OCI-LY3 (cell line): Measurements from ENCODE around the gene RRAGD.

Source experiments
- H2AFZ ChIP-seq: fragments of 200-600, 300-600 bp; shearing (Covaris generic); 2 replicates; pipeline ENCODE4 v1.6.0; 2014; ENCODE audit warnings: antibody characterized with exemption, low read depth, low read length
- H3K27ac ChIP-seq: fragments of 200-600, 300-600 bp; sonication (generic); 2 replicates; pipeline ENCODE4 v1.5.1; 2014; ENCODE audit warnings: mild to moderate bottlenecking, low read length, moderate library complexity, mixed read lengths
- H3K27me3 ChIP-seq: fragments of 200-600, 300-600 bp; sonication (generic); 2 replicates; pipeline ENCODE4 v1.6.1; 2014; ENCODE audit warnings: low read depth, low read length, mixed read lengths
- H3K36me3 ChIP-seq: fragments of 200-600, 300-600 bp; sonication (generic); replicated peaks from 2 replicates; pipeline ENCODE3; 2014; ENCODE audit warnings: low read depth, low read length, mixed read lengths
- H3K4me1 ChIP-seq: fragments of 300-600, 200-600 bp; sonication (generic); 2 replicates; pipeline ENCODE4 v1.6.1; 2014; ENCODE audit warnings: low read length, mixed read lengths
- H3K4me2 ChIP-seq: fragments of 200-600, 300-600 bp; sonication (generic); 2 replicates; pipeline ENCODE4 v1.6.1; 2014; ENCODE audit warnings: low read length, mixed read lengths
- H3K4me3 ChIP-seq: fragments of 300-600, 200-600 bp; sonication (generic); 2 replicates; pipeline ENCODE4 v1.5.1; 2014; ENCODE audit warnings: antibody characterized with exemption, mild to moderate bottlenecking, low read length, moderate library complexity
- H3K79me2 ChIP-seq: fragments of 300-600, 200-600 bp; shearing (Covaris generic); 2 replicates; pipeline ENCODE4 v1.6.1; 2014; ENCODE audit warnings: mild to moderate bottlenecking, low read length, mixed read lengths
- H3K9ac ChIP-seq: fragments of 300-600, 200-600 bp; shearing (Covaris generic); 2 replicates; pipeline ENCODE4 v1.6.0; 2014; ENCODE audit warnings: mild to moderate bottlenecking, low read length, moderate library complexity
- H3K9me3 ChIP-seq: fragments of 200-600, 300-600 bp; shearing (Covaris generic); 2 replicates; pipeline ENCODE4 v1.6.1; 2014; ENCODE audit warnings: low read length, mixed read lengths; ENCODE audit not compliant: insufficient read depth
- H4K20me1 ChIP-seq: fragments of 200-600, 300-600 bp; sonication (generic); 2 replicates; pipeline ENCODE4 v1.6.1; 2016; ENCODE audit warnings: low read length, mixed read lengths; ENCODE audit not compliant: insufficient read depth
- CTCF ChIP-seq: fragments of 200-600, 300-600 bp; sonication (generic); IDR thresholded peaks from 2 replicates; pipeline ENCODE4 v1.5.1; 2014; ENCODE audit warnings: antibody characterized with exemption, low read length, low read depth
- EZH2phosphoT487 ChIP-seq: fragments of 200-600 bp; shearing (Covaris generic); IDR thresholded peaks from 2 replicates; pipeline ENCODE4 v1.6.1; 2018; ENCODE audit warnings: antibody characterized with exemption, mixed run types, low read depth

Gene RRAGD

GRCh38 chr6:89454300-89454699 lies 42.2 kb upstream of the RRAGD start:
- H3K4me2 ChIP-seq = no peak overlapping the region
- H4K20me1 ChIP-seq = no peaks in the 10 kb centered on the region
- TF ChIP-seq EZH2phosphoT487 = no peak
- no peak for TF ChIP-seq CTCF
- no peaks in the 10 kb centered on the region for H3K27me3 ChIP-seq
- H2AFZ ChIP-seq = no peak overlapping the region
- no peaks in the 10 kb centered on the region for H3K9me3 ChIP-seq
- H3K4me3 ChIP-seq = no peak overlapping the region
- no peaks in the 10 kb centered on the region for H3K4me1 ChIP-seq
- H3K9ac ChIP-seq = no peak overlapping the region
- no peak overlapping the region for H3K27ac ChIP-seq
- no peaks in the 10 kb centered on the region for H3K79me2 ChIP-seq
- no peaks in the 10 kb centered on the region for H3K36me3 ChIP-seq

DNA sequence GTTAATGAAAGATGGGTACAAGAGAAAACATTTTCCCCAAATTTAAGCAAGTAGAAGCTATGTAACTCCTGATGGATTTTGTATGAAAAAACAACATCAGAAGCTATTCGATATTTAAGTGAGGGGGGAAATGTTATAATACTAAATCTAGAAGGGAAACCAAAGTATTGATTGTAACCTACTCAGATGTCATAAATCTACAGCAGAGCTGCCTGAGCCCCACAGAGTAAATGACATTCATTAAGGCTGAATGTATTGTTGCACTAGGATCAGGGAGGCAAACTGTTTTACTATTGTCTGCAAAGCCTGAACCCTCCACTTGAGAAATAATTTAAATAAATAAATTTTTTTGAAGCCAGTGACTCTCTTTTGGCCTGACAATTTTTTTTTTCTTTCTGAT lies 40.2 kb upstream of the RRAGD start:
- H2AFZ ChIP-seq = no peak overlapping the region
- no peaks in the 10 kb centered on the region for H3K79me2 ChIP-seq
- no peaks in the 10 kb centered on the region for H3K36me3 ChIP-seq
- no peak overlapping the region for H3K27ac ChIP-seq
- H3K27me3 ChIP-seq = no peaks in the 10 kb centered on the region
- no peak overlapping the region for H3K4me3 ChIP-seq
- no peak overlapping the region for H3K9ac ChIP-seq
- H3K9me3 ChIP-seq = no peaks in the 10 kb centered on the region
- no peaks in the 10 kb centered on the region for H3K4me1 ChIP-seq
- H4K20me1 ChIP-seq = no peaks in the 10 kb centered on the region
- H3K4me2 ChIP-seq = no peak overlapping the region
- TF ChIP-seq EZH2phosphoT487 = no peak
- TF ChIP-seq CTCF = no peak

- H2AFZ ChIP-seq = no peak overlapping the region
These were observed 37.1 kb upstream of the RRAGD start for GRCh38 chr6:89449193-89449592.

GRCh38 chr6:89443658-89444057 lies 31.6 kb upstream of the RRAGD start:
- no peak for TF ChIP-seq EZH2phosphoT487
- no peak for TF ChIP-seq CTCF
- Histone ChIP-seq H3K4me2 (peak overlapping the region; percentile 28), H3K4me3 (no peak overlapping the region), H4K20me1 (no peaks in the 10 kb centered on the region), H3K4me1 (peaks cover 3% of the 10 kb centered on the region), H2AFZ (no peak overlapping the region), H3K27ac (no peak overlapping the region), H3K27me3 (no peaks in the 10 kb centered on the region), H3K9me3 (no peaks in the 10 kb centered on the region), H3K79me2 (no peaks in the 10 kb centered on the region), H3K36me3 (no peaks in the 10 kb centered on the region), H3K9ac (no peak overlapping the region)

More at GRCh38 chr6:89449193-89449592, 37.1 kb upstream of the RRAGD start:
- Histone ChIP-seq H3K9me3 (no peaks in the 10 kb centered on the region), H3K9ac (no peak overlapping the region), H3K4me1 (no peaks in the 10 kb centered on the region), H3K4me2 (no peak overlapping the region), H3K79me2 (no peaks in the 10 kb centered on the region), H3K27ac (no peak overlapping the region), H4K20me1 (no peaks in the 10 kb centered on the region), H3K27me3 (no peaks in the 10 kb centered on the region), H3K4me3 (no peak overlapping the region), H3K36me3 (no peaks in the 10 kb centered on the region)
- TF ChIP-seq EZH2phosphoT487 (no peak), CTCF (no peak)
